GM18508 (cell line): ENCODE data around the gene ADAMTSL5.
A peak's percentile ranks its signal among the peaks of the same experiment; 100 is the strongest.
"Not testable (repeated sequence)": the region's sequence is repeated elsewhere in the genome, so short reads cannot be mapped to it uniquely, and the experiment has no call there.

Source experiments
- ATAC-seq: cut with Tn5 transposase; IDR thresholded peaks from one replicate; pipeline ENCODE4 v1.9.1; 2021; ENCODE audit warnings: moderate number of reproducible peaks; ENCODE audit not compliant: insufficient read depth, unreplicated experiment

Gene ADAMTSL5

GRCh38 chr19:1499231-1499630 lies 13.6 kb downstream of the ADAMTSL5 start:
- ATAC-seq = not testable (repeated sequence)

DNA sequence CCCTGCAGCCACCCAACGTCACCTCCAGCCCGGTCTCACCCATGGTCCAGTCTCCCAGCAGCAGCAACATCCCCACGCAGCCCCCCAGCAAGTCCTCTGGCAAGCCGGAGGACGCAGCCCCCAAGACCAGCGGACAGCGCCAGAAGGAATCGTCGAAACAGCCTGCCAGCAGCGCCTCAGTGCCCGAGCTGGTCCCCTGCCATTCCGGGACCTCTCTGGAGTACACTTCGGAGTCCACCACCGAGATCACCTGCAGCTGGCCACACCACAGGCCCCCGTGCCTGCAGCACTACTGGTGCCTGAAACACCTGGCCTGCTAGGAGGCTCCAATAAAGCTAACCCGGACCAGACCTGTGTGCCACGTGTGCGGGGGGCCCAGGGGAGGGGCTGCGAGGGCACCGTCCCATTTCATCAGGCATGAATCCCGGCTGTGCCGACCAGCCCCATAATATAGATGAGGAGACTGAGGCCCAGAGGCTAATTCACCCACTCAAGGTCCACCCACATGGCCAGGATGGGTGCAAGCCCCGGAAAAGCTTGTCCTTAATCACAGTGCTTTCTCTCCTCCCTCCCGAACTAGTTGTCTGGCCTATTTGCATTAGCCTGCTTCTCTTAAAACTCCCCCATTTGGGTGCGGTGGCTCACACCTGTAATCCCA lies 15.1 kb downstream of the ADAMTSL5 start:
- no peak for ATAC-seq

- no peak for ATAC-seq
Measured at GRCh38 chr19:1496714-1497577, 15.9 kb downstream of the ADAMTSL5 start.

DNA sequence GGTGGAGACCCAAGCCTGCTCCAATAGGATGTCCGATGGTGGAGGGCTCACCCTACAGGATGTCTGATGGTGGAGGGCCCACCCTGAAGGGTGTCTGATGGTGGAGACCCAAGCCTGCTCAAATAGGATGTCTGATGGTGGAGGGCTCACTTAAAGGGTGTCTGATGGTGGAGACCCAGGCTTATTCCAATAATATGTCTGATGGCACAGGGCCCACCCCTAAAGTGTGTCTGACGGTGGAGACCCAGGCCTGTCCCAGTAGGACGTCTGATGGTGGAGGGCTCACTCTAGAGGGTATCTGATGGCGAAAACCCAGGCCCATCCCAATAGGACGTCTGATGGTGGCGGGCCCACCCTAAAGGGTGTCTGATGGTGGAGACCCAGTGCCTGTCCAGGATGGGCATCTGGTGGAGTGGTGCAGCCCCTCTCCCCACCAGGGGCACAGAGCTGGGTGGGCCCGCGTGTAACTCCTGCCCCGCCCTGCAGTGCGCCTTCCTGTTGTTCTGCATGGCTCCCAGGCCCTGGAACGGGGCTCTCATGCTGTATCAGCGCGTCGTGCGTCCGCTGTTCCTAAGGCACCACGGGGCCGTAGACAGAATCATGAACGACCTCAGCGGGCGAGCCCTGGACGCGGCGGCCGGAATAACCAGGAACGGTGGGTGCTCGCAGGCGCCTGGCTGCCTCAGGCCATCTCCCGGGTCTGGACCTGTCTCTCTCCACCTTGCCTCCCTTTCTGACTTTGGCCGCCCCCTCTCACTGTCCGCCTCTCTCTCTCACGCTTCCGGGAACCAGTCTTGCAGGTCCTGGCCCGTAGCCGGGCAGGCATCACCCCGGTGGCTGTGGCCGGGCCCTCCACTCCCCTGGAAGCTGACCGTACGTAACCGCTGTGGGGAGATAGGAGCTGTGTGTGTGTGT lies 16.8 kb downstream of the ADAMTSL5 start:
- no peak for ATAC-seq

DNA sequence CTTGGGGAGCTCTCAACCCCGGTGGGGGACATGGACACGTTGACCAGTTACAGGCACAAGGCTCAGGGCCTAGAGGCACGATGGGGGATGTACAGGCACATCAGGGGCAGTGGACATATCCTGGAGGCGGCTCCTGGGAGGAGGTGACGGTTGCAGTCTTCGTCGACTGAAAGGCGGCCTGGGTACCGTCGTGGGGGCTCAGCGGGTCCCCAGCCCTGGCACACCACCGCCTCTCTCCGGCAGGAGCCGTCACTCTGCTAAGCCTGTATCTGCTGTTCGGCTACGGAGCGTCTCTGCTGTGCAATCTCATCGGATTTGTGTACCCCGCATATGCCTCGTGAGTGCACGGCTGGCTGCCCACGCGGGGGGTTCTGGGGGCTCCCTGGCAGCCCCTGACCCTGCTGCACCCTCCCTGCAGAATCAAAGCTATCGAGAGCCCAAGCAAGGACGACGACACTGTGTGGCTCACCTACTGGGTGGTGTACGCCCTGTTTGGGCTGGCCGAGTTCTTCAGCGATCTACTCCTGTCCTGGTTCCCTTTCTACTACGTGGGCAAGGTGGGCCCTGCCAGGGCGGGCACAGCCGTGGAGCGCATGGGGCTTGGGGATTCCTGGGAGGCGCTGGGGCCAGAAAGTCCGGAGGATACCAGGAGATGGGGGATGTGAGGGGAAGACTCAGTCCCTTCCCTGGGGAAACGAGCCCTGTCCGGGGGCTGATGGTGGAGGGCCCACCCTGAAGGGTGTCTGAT lies 17.6 kb downstream of the ADAMTSL5 start:
- ATAC-seq = no peak

DNA sequence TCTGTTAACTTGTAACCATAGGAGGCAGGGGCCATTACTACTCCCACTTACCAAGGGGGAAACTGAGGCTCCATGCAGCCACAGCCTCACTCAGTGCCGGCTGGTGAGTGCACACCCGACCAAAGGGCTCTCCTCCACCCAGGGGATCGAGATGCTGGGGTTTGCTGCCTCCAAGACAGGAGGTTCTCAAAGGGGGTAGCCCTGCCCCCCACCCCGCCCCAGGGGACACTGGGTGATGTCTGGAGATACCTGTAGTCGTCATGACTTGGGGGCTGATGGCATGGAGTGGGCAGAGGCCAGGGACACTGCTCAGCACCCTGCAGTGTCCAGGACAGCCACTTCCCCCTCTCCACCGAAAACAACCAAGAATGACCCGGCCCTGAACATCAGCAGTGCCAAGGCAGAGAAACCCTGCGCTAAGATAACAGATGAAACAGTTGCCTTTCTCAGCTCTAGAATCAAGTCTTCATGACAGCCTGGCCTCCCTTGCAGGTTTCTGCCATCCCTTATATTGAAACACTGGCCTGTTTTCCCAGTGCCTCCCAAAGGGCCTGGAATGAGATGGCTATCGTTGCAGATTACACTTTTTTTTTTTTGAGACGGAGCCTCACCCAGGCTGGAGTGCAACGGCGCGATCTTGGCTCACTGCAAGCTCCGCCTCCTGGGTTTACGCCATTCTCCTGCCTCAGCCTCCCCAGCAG lies 18.6 kb downstream of the ADAMTSL5 start:
- ATAC-seq = no peak

DNA sequence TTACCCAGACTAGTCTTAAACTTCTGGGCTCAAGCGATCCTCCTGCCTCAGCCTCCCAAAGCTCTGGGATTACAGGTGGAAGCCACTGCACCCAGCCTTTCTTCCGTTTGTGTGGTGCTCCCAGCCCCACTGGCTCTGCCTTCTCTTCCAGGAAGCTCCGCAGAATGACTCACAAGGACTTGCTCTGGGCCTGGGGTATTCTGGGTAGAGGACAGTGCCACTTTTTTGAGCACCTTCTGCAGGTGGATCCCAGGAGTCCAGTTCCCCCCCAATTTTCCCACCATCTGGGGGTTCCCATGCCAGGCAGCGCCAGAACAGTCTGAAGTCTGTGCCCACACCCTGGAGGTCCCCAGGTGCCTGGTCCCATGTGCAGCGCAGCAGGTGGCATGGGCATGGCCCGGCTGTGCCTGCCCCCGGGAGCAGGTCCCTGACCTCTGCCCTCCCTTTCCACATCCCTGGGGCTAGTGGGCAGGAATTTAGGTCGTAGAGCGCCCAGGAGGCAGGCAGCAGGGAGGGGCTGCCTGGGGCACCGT lies 20.3 kb downstream of the ADAMTSL5 start:
- no peak for ATAC-seq

DNA sequence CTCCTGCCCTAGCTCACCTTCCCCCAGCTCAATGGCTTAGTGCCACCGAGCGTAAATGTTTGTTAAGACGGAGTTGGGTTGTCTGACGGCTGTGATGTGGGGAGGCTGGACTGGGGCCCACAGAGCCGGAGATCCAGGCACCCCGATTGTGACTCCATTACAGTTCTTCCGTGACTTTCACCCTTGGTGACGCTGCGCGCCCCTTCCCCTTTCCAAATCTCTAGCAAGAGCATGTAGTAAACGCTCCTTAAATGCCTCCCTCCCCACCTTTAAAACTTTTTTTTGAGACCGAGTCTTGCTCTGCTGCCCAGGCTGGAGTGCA lies 21.0 kb downstream of the ADAMTSL5 start:
- no peak for ATAC-seq

GRCh38 chr19:1491114-1491848 lies 21.5 kb downstream of the ADAMTSL5 start, which contains the start of gene REEP6:
Gene REEP6 (plus strand): TSS chr19:1491181. CDS start chr19:1491270, 89 bp downstream.
- ATAC-seq = no peak

GRCh38 chr19:1490311-1491113 lies 22.3 kb downstream of the ADAMTSL5 start, which contains the start of gene PCSK4:
Gene PCSK4 (minus strand): TSS chr19:1490350. CDS start chr19:1490346, 4 bp downstream.
- peak; percentile 51 for ATAC-seq

DNA sequence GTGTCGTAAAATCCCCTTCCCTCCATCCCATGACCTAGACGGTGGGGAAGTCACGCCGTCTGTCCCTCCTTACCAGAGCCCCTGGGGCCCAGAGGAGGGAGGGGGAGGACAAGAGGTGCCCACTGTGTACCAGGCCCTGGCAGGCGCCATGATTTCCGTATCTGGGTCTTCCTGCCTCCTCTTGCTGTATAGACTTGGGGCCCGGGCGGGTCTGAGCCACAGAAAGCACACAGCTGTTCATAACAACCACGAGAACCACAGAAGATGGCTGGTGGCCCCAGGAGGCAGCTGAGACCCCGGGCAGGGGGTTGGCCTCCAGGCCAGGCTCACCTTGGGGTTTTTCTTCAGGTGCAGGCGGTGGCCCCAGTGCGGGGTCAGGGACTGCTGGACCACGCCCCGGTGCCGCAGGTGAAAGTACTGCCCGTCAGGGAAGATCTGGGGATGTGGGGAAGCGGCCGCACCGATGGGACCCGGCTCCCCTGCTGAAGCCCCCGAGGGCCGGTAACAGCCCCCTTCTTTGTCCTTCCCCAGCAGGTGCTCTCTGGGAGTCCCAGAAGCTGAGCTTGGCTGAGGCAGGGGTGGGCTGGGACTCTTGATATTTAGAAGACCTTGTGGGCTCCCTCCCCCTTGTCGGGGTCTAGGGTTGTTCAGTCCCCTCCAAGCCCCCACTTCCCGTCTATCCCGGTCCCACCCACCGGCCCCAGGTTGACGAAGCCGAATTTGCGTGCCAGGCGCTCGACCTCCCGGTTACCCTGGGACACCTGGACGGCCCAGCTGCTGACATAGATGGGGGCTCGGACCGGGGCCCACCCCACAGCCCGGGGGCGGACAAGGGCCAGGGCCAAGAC lies 23.1 kb downstream of the ADAMTSL5 start:
- ATAC-seq = no peak

DNA sequence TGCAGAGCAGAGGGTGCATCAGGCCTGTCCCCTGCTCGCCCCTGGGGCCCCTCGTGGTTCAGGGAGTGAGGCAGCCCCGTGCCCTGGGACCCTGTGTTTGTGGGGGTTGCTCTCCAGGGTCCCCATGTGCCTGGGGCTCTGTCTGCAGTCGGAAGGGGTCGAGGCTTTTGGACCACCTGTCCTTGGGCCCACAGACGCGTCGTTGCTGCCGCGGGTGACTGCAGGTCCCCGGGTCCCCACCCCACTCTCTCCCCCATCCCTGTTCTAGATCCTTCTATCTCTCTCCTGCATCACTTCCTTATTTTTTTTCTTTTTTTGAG lies 24.6 kb downstream of the ADAMTSL5 start:
- no peak for ATAC-seq

- ATAC-seq = no peak
Measured at GRCh38 chr19:1487576-1488281, 25.1 kb downstream of the ADAMTSL5 start.

- ATAC-seq = no peak
Measured at GRCh38 chr19:1486720-1487575, 25.9 kb downstream of the ADAMTSL5 start.

GRCh38 chr19:1483979-1484428 lies 28.8 kb downstream of the ADAMTSL5 start:
- no peak for ATAC-seq
